ENCODE results near the gene PTPRD.

Gene PTPRD

GRCh38 chr9:8521112-8521511 lies 2091.7 kb downstream of the PTPRD start:
- no peak for TF ChIP-seq CTCF (IDR thresholded peaks at IDR 0.05; ENCODE audit: insufficient read depth, low read depth, low read length, missing control alignments)
- no peak overlapping the region for H3K4me3 ChIP-seq (ENCODE audit: low read depth, low read length)
- DNase-seq (ENCODE audit: low read depth): no peak

GRCh38 chr9:8515748-8516147 lies 2097.1 kb downstream of the PTPRD start:
- no peak overlapping the region for H3K4me3 ChIP-seq (ENCODE audit: low read depth, low read length)
- DNase-seq (ENCODE audit: low read depth): no peak
- no peak for TF ChIP-seq CTCF (IDR thresholded peaks at IDR 0.05; ENCODE audit: insufficient read depth, low read depth, low read length, missing control alignments)

DNA sequence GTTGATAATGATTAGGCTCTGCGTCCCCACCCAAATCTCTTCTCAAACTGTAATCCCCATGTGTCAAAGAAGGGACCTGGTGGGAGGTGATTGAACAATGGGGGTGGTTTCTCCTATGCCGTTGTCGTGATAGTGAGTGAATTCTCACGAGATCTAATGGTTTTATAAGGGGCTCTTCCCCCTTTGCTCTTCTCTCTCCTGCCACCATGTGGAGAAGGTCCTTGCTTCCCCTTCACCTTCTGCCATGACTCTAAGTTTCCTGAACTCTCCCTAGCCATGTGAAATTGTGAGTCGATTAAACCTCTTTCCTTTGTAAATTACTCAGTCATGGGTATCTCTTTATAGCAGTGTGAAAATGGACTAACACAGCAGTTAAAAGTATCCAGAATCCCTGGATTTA lies 2098.0 kb downstream of the PTPRD start:
- no peak for DNase-seq (ENCODE audit: low read depth)
- TF ChIP-seq CTCF (IDR thresholded peaks at IDR 0.05; ENCODE audit: insufficient read depth, low read depth, low read length, missing control alignments): no peak
- no peak overlapping the region for H3K4me3 ChIP-seq (ENCODE audit: low read depth, low read length)

- no peak overlapping the region for H3K4me3 ChIP-seq (ENCODE audit: low read depth, low read length)
- no peak for TF ChIP-seq CTCF (IDR thresholded peaks at IDR 0.05; ENCODE audit: insufficient read depth, low read depth, low read length, missing control alignments)
- no peak for DNase-seq (ENCODE audit: low read depth)
These were observed 2104.0 kb downstream of the PTPRD start for GRCh38 chr9:8508671-8509290.

DNA sequence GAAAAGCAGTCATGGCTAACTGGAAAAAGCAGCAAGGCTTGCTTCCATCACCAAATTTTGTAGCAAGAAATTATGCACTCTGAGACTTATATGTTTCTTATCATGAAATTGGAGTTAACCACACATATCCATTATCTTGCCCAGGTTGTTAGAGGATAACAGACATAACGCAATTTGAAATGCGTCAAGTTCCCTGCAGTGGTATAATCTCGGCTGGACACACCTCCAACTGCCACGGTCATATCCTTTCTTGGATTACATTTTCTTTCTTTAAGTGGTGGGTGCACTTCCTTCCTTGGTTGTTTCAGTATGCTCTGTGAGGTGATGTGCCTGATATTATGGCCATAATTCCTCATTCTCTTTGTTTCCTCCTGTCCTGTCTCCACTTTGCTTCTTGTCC lies 2118.2 kb downstream of the PTPRD start:
- no peak for TF ChIP-seq CTCF (IDR thresholded peaks at IDR 0.05; ENCODE audit: insufficient read depth, low read depth, low read length, missing control alignments)
- no peak for DNase-seq (ENCODE audit: low read depth)
- H3K4me3 ChIP-seq (ENCODE audit: low read depth, low read length): no peak overlapping the region

- no peak overlapping the region for H3K4me3 ChIP-seq (ENCODE audit: low read depth, low read length)
- no peak for DNase-seq (ENCODE audit: low read depth)
- no peak for TF ChIP-seq CTCF (IDR thresholded peaks at IDR 0.05; ENCODE audit: insufficient read depth, low read depth, low read length, missing control alignments)
These were observed 2120.1 kb downstream of the PTPRD start for GRCh38 chr9:8492679-8493078.

GRCh38 chr9:8492024-8492423 lies 2120.8 kb downstream of the PTPRD start:
- no peak for DNase-seq (ENCODE audit: low read depth)
- TF ChIP-seq CTCF (IDR thresholded peaks at IDR 0.05; ENCODE audit: insufficient read depth, low read depth, low read length, missing control alignments): no peak
- H3K4me3 ChIP-seq (ENCODE audit: low read depth, low read length): no peak overlapping the region
